CD4-positive, alpha-beta T cell treated with Interleukin-6 for 4 hours (primary cell): ENCODE measurements around the gene ADPRHL1.
A peak's percentile ranks its signal among the peaks of the same experiment; 100 is the strongest.
"Not testable (repeated sequence)": the region's sequence is repeated elsewhere in the genome, so short reads cannot be mapped to it uniquely, and the experiment has no call there.

Experiments used
- DNase-seq: peaks from one replicate; pipeline ENCODE4 v3.0.0-alpha.2; 2020; ENCODE audit warnings: mixed read lengths

ADPRHL1 gene

GRCh38 chr13:113400621-113401451, 52.5 kb downstream of the ADPRHL1 start:
- DNase-seq, result no peak

GRCh38 chr13:113399755-113400149, 53.5 kb downstream of the ADPRHL1 start:
- DNase-seq, result no peak

GRCh38 chr13:113398963-113399754, 54.1 kb downstream of the ADPRHL1 start:
- no peak for DNase-seq

- DNase-seq, result no peak
Measured at GRCh38 chr13:113397608-113398425, 55.5 kb downstream of the ADPRHL1 start.

- no peak for DNase-seq
Measured at GRCh38 chr13:113394339-113394640, 59.0 kb downstream of the ADPRHL1 start.

GRCh38 chr13:113393563-113394338, 59.5 kb downstream of the ADPRHL1 start:
- peak; percentile 86 for DNase-seq

GRCh38 chr13:113393226-113393562, 60.1 kb downstream of the ADPRHL1 start:
- no peak for DNase-seq

- no peak for DNase-seq
Measured at GRCh38 chr13:113390874-113391497, 62.3 kb downstream of the ADPRHL1 start.

GRCh38 chr13:113389586-113389985, 63.7 kb downstream of the ADPRHL1 start:
- not testable (repeated sequence) for DNase-seq

- no peak for DNase-seq
Measured at GRCh38 chr13:113387396-113387795, 65.9 kb downstream of the ADPRHL1 start.

- DNase-seq, result no peak
Measured at GRCh38 chr13:113383089-113383488, 70.2 kb downstream of the ADPRHL1 start.

GRCh38 chr13:113382542-113382941, 70.7 kb downstream of the ADPRHL1 start:
- not testable (repeated sequence) for DNase-seq

GRCh38 chr13:113378825-113379224, 74.5 kb downstream of the ADPRHL1 start:
- no peak for DNase-seq

- no peak for DNase-seq
Measured at GRCh38 chr13:113374511-113375175, 78.6 kb downstream of the ADPRHL1 start.

- no peak for DNase-seq
Measured at GRCh38 chr13:113373811-113374485, 79.3 kb downstream of the ADPRHL1 start.

GRCh38 chr13:113371701-113372100, 81.6 kb downstream of the ADPRHL1 start:
- not testable (repeated sequence) for DNase-seq

GRCh38 chr13:113371061-113371460, 82.2 kb downstream of the ADPRHL1 start:
- DNase-seq, result no peak

- no peak for DNase-seq
Measured at GRCh38 chr13:113369881-113370280, 83.4 kb downstream of the ADPRHL1 start.

- DNase-seq, result no peak
Measured at GRCh38 chr13:113369189-113369588, 84.1 kb downstream of the ADPRHL1 start.

- not testable (repeated sequence) for DNase-seq
Measured at GRCh38 chr13:113368353-113368752, 84.9 kb downstream of the ADPRHL1 start.

- DNase-seq, result no peak
Measured at GRCh38 chr13:113367771-113368170, 85.5 kb downstream of the ADPRHL1 start.
